SK-N-SH (cell line): ENCODE data around the gene RANGAP1. TPM values are rescaled to one million over a fixed set of nuclear protein-coding genes. Genes with fewer than 3 reads are reported as not detected.

Experiments
- CTCF ChIA-PET: fragments of 300-600, 350-600 bp; formaldehyde crosslinking; extraction: SDS; loops from one replicate; lab custom pipeline; 2021; lab: Yijun Ruan, JAX
- POLR2A ChIA-PET: fragments of 350-600 bp; sonication (Branson Sonifier 250); formaldehyde crosslinking; extraction: SDS; loops from one replicate; lab custom pipeline; 2020; ENCODE audit warnings: antibody characterized with exemption, inconsistent platforms; lab: Yijun Ruan, JAX
- DNase-seq: peaks from one replicate; pipeline ENCODE4 v3.0.0; 2012
- H2AFZ ChIP-seq: fragments of 200-600 bp; sonication (generic); 2 replicates; pipeline ENCODE4 v1.8.1; 2016; ENCODE audit warnings: antibody characterized with exemption, mild to moderate bottlenecking, low read depth
- H3F3A ChIP-seq: fragments of 200-600 bp; sonication (generic); replicated peaks from 2 replicates; pipeline ENCODE3; 2016; ENCODE audit warnings: antibody characterized with exemption, mild to moderate bottlenecking; ENCODE audit not compliant: insufficient read depth
- H3K27ac ChIP-seq, 2 experiments: fragments of 200-500 bp in 1 of 2; fragments of 200-600 bp in 1 of 2; sonication (Bioruptor generic) in 1 of 2; sonication (generic), shearing (Covaris generic) in 1 of 2; 2 replicates each; pipeline versions ENCODE4 v1.5.1 to v1.6.1; 2014 to 2016; ENCODE audit warnings: low read depth in 2 of 2, inconsistent platforms in 1 of 2, low read length in 1 of 2, mild to moderate bottlenecking in 1 of 2, mixed read lengths in 1 of 2
- H3K27me3 ChIP-seq: fragments of 200-600 bp; sonication (generic), shearing (Covaris generic); 2 replicates; pipeline ENCODE4 v1.6.1; 2016; ENCODE audit warnings: mixed run types; ENCODE audit not compliant: insufficient read depth
- H3K36me3 ChIP-seq, 2 experiments: fragments of 200-500 bp in 1 of 2; fragments of 200-600 bp in 1 of 2; sonication (Bioruptor generic) in 1 of 2; sonication (generic) in 1 of 2; replicated peaks in 1 of 2; 2 replicates each; pipeline versions ENCODE3 to v1.5.1; 2014 to 2016; ENCODE audit warnings: low read length in 1 of 2, mild to moderate bottlenecking in 1 of 2; ENCODE audit not compliant: insufficient read depth in 2 of 2, control insufficient read depth in 1 of 2
- H3K4me1 ChIP-seq, 2 experiments: fragments of 200-500 bp in 1 of 2; fragments of 200-600 bp in 1 of 2; sonication (Bioruptor generic) in 1 of 2; sonication (generic), shearing (Covaris generic) in 1 of 2; 2 replicates each; pipeline versions ENCODE4 v1.5.1 to v1.6.1; 2014 to 2016; ENCODE audit warnings: low read depth in 1 of 2, low read length in 1 of 2, mixed run types in 1 of 2; ENCODE audit not compliant: insufficient read depth in 2 of 2, control insufficient read depth in 1 of 2
- H3K4me2 ChIP-seq: fragments of 200-600 bp; sonication (generic), shearing (Covaris generic); 2 replicates; pipeline ENCODE4 v1.6.1; 2017; ENCODE audit warnings: mixed run types
- H3K4me3 ChIP-seq, 2 experiments: fragments of 200-500 bp in 1 of 2; fragments of 200-600 bp in 1 of 2; sonication (Bioruptor generic) in 1 of 2; sonication (generic), shearing (Covaris generic) in 1 of 2; 2 replicates each; pipeline versions ENCODE4 v1.5.1 to v1.8.1; 2014 to 2016; ENCODE audit warnings: low read depth in 2 of 2, inconsistent platforms in 1 of 2, low read length in 1 of 2, mild to moderate bottlenecking in 1 of 2, mixed read lengths in 1 of 2, moderate library complexity in 1 of 2
- H3K79me2 ChIP-seq: fragments of 200-600 bp; sonication (generic); 2 replicates; pipeline ENCODE4 v1.8.1; 2017; ENCODE audit warnings: mild to moderate bottlenecking; ENCODE audit not compliant: insufficient read depth
- H3K9ac ChIP-seq: fragments of 200-600 bp; sonication (generic); 2 replicates; pipeline ENCODE4 v1.6.1; 2017; ENCODE audit warnings: mixed run types
- H3K9me2 ChIP-seq: fragments of 200-600 bp; sonication (generic); 2 replicates; pipeline ENCODE4 v1.6.1; 2017; ENCODE audit warnings: mixed run types
- H3K9me3 ChIP-seq: fragments of 200-600 bp; sonication (generic); 2 replicates; pipeline ENCODE4 v1.6.1; 2017; ENCODE audit warnings: mixed run types, mild to moderate bottlenecking, moderate library complexity
- H4K20me1 ChIP-seq: fragments of 200-600 bp; sonication (generic); 2 replicates; pipeline ENCODE4 v1.6.1; 2017; ENCODE audit warnings: mild to moderate bottlenecking, mixed run types; ENCODE audit not compliant: insufficient read depth
- EP300 ChIP-seq, 2 experiments: IDR thresholded peaks; 2 replicates each; pipeline versions ENCODE4 v1.4.0 to v1.6.1; 2012; ENCODE audit warnings: borderline replicate concordance in 1 of 2, low read depth in 1 of 2, low read length in 1 of 2
- EZH2phosphoT487 ChIP-seq: fragments of 200-600 bp; sonication (generic); IDR thresholded peaks from 2 replicates; pipeline ENCODE4 v1.6.1; 2017; ENCODE audit warnings: low read depth, mixed run types, mild to moderate bottlenecking, antibody characterized with exemption, moderate library complexity, borderline replicate concordance
- FOSL2 ChIP-seq: IDR thresholded peaks from 2 replicates; pipeline ENCODE4 v1.4.0; 2012; ENCODE audit warnings: low read depth, mild to moderate bottlenecking, moderate library complexity, borderline replicate concordance
- GABPA ChIP-seq: IDR thresholded peaks from 2 replicates; pipeline ENCODE4 v1.4.0; 2012; ENCODE audit warnings: low read depth, mild to moderate bottlenecking
- JUND ChIP-seq: IDR thresholded peaks from 2 replicates; pipeline ENCODE4 v1.4.0; 2012
- MEF2A ChIP-seq: IDR thresholded peaks from 2 replicates; pipeline ENCODE4 v1.4.0; 2012; ENCODE audit warnings: low read depth, borderline replicate concordance
- MXI1 ChIP-seq: IDR thresholded peaks from 2 replicates; pipeline ENCODE4 v1.6.1; 2012; ENCODE audit warnings: mild to moderate bottlenecking, low read depth, low read length, improper control_type of control experiment
- NRF1 ChIP-seq: IDR thresholded peaks from 2 replicates; pipeline ENCODE4 v1.6.1; 2012; ENCODE audit warnings: low read depth, mild to moderate bottlenecking, low read length
- RAD21 ChIP-seq: IDR thresholded peaks from 2 replicates; pipeline ENCODE4 v1.6.1; 2012; ENCODE audit warnings: mild to moderate bottlenecking, low read length
- RCOR1 ChIP-seq: fragments of 150-350 bp; IDR thresholded peaks from 2 replicates; pipeline ENCODE4 v1.6.1; 2017; ENCODE audit warnings: antibody characterized with exemption, low read length
- RFX5 ChIP-seq: IDR thresholded peaks from 2 replicates; pipeline ENCODE4 v1.6.1; 2012; ENCODE audit warnings: mild to moderate bottlenecking, improper control_type of control experiment, low read length
- SIN3A ChIP-seq: IDR thresholded peaks from 2 replicates; pipeline ENCODE4 v1.6.1; 2012; ENCODE audit warnings: low read depth, mild to moderate bottlenecking, low read length, moderate library complexity, borderline replicate concordance
- SMC3 ChIP-seq: IDR thresholded peaks from 2 replicates; pipeline ENCODE4 v1.6.1; 2012; ENCODE audit warnings: low read depth, low read length, improper control_type of control experiment
- TCF12 ChIP-seq: IDR thresholded peaks from 2 replicates; pipeline ENCODE4 v1.4.0; 2012
- YY1 ChIP-seq: IDR thresholded peaks from 2 replicates; pipeline ENCODE4 v1.4.0; 2012; ENCODE audit warnings: low read depth, mild to moderate bottlenecking
- WGBS: methylation state at CpG from one replicate; pipeline ENCODE4 v1.1.6; 2017; ENCODE audit warnings: low lambda C conversion rate; 5-methylcytosine and 5-hydroxymethylcytosine counted together
- polyA plus RNA-seq, 3 experiments: library from polyadenylated mRNA; depleted of rRNA; stranded (reverse); fragments of >200 nt; gene quantifications; 2 replicates each; pipeline ENCODE4 v1.2.3, GENCODE V29; 2012
- TF ChIP-seq, protein P1 (sequence below): fragments of 150-350 bp; IDR thresholded peaks from 2 replicates; pipeline ENCODE4 v1.6.1; 2016; ENCODE audit warnings: mild to moderate bottlenecking, low read depth, low read length
- TF ChIP-seq, protein P2 (sequence below): IDR thresholded peaks from 2 replicates; pipeline ENCODE4; 2012
- TF ChIP-seq, protein P3 (sequence below): fragments of 150-350 bp; IDR thresholded peaks from 2 replicates; pipeline ENCODE4 v1.6.1; 2017; ENCODE audit warnings: antibody characterized with exemption, low read length, low read depth, borderline replicate concordance

The RANGAP1 gene
- polyA plus RNA-seq, 1 of the 3 experiments (the other 2 are of a cell fraction): 67.1 TPM

DNA sequence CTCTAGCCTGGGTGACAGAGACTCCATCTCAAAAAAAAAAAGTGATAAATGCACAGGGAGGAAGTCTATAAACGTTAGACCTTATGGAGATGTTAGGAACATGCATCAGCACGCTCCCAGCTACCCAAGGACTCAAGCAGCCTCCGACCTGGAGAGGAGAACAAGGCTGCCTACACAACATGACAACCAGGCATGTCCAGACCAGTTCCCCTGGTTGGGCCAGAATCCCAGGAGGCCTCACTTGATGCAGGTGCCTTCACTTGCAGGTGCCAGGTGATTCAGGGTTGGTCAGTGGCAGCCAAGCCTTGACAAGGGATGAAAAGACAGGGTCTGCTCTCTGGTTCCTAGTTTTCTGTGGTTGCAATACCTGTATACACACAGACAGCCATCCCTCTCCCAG is 5.9 kb downstream of the RANGAP1 start:
- no peaks in the 10 kb centered on the region for H3K9me2 ChIP-seq
- POLR2A ChIA-PET: no interaction called here
- TF ChIP-seq SMC3 (no peak), EZH2phosphoT487 (no peak), MXI1 (no peak), MEF2A (no peak), FOSL2 (no peak), RCOR1 (no peak), JUND (no peak), RAD21 (no peak), TCF12 (no peak), GABPA (no peak), EP300 (IDR thresholded peaks at IDR 0.05; ENCODE audit: borderline replicate concordance in 1 of 2, low read depth in 1 of 2, low read length in 1 of 2) (no peak), SIN3A (no peak), YY1 (no peak), RFX5 (no peak), NRF1 (no peak)
- TF ChIP-seq, protein P1, sequence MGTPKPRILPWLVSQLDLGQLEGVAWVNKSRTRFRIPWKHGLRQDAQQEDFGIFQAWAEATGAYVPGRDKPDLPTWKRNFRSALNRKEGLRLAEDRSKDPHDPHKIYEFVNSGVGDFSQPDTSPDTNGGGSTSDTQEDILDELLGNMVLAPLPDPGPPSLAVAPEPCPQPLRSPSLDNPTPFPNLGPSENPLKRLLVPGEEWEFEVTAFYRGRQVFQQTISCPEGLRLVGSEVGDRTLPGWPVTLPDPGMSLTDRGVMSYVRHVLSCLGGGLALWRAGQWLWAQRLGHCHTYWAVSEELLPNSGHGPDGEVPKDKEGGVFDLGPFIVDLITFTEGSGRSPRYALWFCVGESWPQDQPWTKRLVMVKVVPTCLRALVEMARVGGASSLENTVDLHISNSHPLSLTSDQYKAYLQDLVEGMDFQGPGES: no peak
- TF ChIP-seq, protein P2, sequence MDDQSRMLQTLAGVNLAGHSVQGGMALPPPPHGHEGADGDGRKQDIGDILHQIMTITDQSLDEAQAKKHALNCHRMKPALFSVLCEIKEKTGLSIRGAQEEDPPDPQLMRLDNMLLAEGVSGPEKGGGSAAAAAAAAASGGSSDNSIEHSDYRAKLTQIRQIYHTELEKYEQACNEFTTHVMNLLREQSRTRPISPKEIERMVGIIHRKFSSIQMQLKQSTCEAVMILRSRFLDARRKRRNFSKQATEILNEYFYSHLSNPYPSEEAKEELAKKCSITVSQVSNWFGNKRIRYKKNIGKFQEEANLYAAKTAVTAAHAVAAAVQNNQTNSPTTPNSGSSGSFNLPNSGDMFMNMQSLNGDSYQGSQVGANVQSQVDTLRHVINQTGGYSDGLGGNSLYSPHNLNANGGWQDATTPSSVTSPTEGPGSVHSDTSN: no peak
- TF ChIP-seq, protein P3, sequence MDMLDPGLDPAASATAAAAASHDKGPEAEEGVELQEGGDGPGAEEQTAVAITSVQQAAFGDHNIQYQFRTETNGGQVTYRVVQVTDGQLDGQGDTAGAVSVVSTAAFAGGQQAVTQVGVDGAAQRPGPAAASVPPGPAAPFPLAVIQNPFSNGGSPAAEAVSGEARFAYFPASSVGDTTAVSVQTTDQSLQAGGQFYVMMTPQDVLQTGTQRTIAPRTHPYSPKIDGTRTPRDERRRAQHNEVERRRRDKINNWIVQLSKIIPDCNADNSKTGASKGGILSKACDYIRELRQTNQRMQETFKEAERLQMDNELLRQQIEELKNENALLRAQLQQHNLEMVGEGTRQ: no peak
- TF ChIP-seq, all 33 proteins: peak for 0

More for the DNA sequence above, 5.9 kb downstream of the RANGAP1 start:
- Histone ChIP-seq H3K4me2 (no peak overlapping the region), H4K20me1 (no peaks in the 10 kb centered on the region), H3K4me3 (no peak overlapping the region), H3F3A (no peaks in the 10 kb centered on the region), H3K36me3 (peaks cover 9 to 19% of the 10 kb centered on the region in 2 experiments), H3K79me2 (peaks cover 73% of the 10 kb centered on the region), H3K9me3 (no peaks in the 10 kb centered on the region), H3K27me3 (no peaks in the 10 kb centered on the region), H2AFZ (no peak overlapping the region), H3K9ac (no peak overlapping the region), H3K4me1 (no peaks in the 10 kb centered on the region; a peak in 1 of 4 replicates), H3K27ac (no peak overlapping the region)
- no peak for DNase-seq
- WGBS: 48% methylated on average over 2 of the region's 3 CpGs
- CTCF ChIA-PET: no interaction called here
